HCT116 (cell line): ENCODE measurements around the gene ELFN1.

Source experiments
- CTCF ChIP-seq, 3 experiments: fragments of 200-600 bp in 1 of 3; sonication (generic) in 1 of 3; IDR thresholded peaks in 2 of 3; conservative IDR thresholded peaks in 1 of 3; 2 replicates each; pipeline ENCODE4 v1.5.1; 2012 to 2017; ENCODE audit warnings: low read depth in 2 of 3, low read length in 2 of 3, antibody characterized with exemption in 1 of 3, borderline replicate concordance in 1 of 3, control low read depth in 1 of 3, mild to moderate bottlenecking in 1 of 3, mixed read lengths in 1 of 3, mixed run types in 1 of 3, moderate library complexity in 1 of 3; ENCODE audit not compliant: insufficient read depth in 1 of 3
- EZH2phosphoT487 ChIP-seq: fragments of 200-600 bp; IDR thresholded peaks from 2 replicates; pipeline ENCODE4 v1.6.1; 2018; ENCODE audit warnings: antibody characterized with exemption, borderline replicate concordance
- POLR2A ChIP-seq: IDR thresholded peaks from 2 replicates; pipeline ENCODE4 v1.7.0; 2011; ENCODE audit warnings: borderline replicate concordance; ENCODE audit not compliant: insufficient read depth, insufficient read length; ENCODE audit errors: extremely low read depth

GRCh38 chr7:1705856-1706255, 35.8 kb downstream of the ELFN1 start:
- TF ChIP-seq CTCF (IDR thresholded peaks at IDR 0.05 in 2 of 3, conservative IDR thresholded peaks at IDR 0.05 in 1 of 3; ENCODE audit: borderline replicate concordance in 1 of 3, insufficient read depth in 1 of 3, low read depth in 2 of 3, low read length in 2 of 3) (no peak), POLR2A (no peak), EZH2phosphoT487 (no peak)
